ENCODE results near the gene MYOZ1. TPM values are rescaled to one million over a fixed set of nuclear protein-coding genes. Genes with fewer than 3 reads are reported as not detected.
"Not testable (repeated sequence)": the region's sequence is repeated elsewhere in the genome, so short reads cannot be mapped to it uniquely, and the experiment has no call there.

MYOZ1 gene
- 4.2 to 18.4 TPM (median 5.2 TPM) in 3 replicates for total RNA-seq
- long read RNA-seq, transcript MYOZ1-201 (6 exons, 1,541 nt), result major isoform, 5 of 7 reads
- long read RNA-seq, partial matches to known transcripts, result 1 of 7 reads
- long read RNA-seq, other reads (novel, unspliced or antisense), result 1 of 7 reads

- Mint-ChIP-seq H3K4me1 (ENCODE audit: low read depth) (peaks cover 27% of the 10 kb centered on the region), H3K27me3 (ENCODE audit: low read depth) (no peaks in the 10 kb centered on the region), H3K4me3 (ENCODE audit: unreplicated experiment) (peak within 1 kb of the TSS; percentile 55), H3K36me3 (ENCODE audit: low read depth) (no peaks in the 10 kb centered on the region), H3K27ac (ENCODE audit: unreplicated experiment) (peak within 1 kb of the TSS; percentile 79), H3K9me3 (ENCODE audit: low read depth) (no peaks in the 10 kb centered on the region)
- no peak for TF ChIP-seq CTCF (IDR thresholded peaks at IDR 0.05)
- no peak for DNase-seq (ENCODE audit: low spot score)
Observed at GRCh38 chr10:73641328-73642060, at the start of gene MYOZ1. Gene MYOZ1, minus strand, starts transcription at chr10:73641474. Its CDS starts 1,457 bp downstream, at chr10:73640017.

GRCh38 chr10:73690755-73691154 lies 49.5 kb upstream of the MYOZ1 start:
- H3K9me3 Mint-ChIP-seq (ENCODE audit: low read depth); H3K36me3 Mint-ChIP-seq (ENCODE audit: low read depth); H3K4me3 Mint-ChIP-seq (ENCODE audit: unreplicated experiment); H3K27me3 Mint-ChIP-seq (ENCODE audit: low read depth); DNase-seq (ENCODE audit: low spot score); H3K4me1 Mint-ChIP-seq (ENCODE audit: low read depth); H3K27ac Mint-ChIP-seq (ENCODE audit: unreplicated experiment): not testable (repeated sequence)

GRCh38 chr10:73689596-73689995 lies 48.3 kb upstream of the MYOZ1 start:
- not testable (repeated sequence) for H3K4me1 Mint-ChIP-seq (ENCODE audit: low read depth); DNase-seq (ENCODE audit: low spot score); H3K9me3 Mint-ChIP-seq (ENCODE audit: low read depth); H3K4me3 Mint-ChIP-seq (ENCODE audit: unreplicated experiment); H3K36me3 Mint-ChIP-seq (ENCODE audit: low read depth); H3K27ac Mint-ChIP-seq (ENCODE audit: unreplicated experiment); H3K27me3 Mint-ChIP-seq (ENCODE audit: low read depth)

- H3K4me1 Mint-ChIP-seq (ENCODE audit: low read depth); H3K27ac Mint-ChIP-seq (ENCODE audit: unreplicated experiment); H3K27me3 Mint-ChIP-seq (ENCODE audit: low read depth); H3K36me3 Mint-ChIP-seq (ENCODE audit: low read depth); DNase-seq (ENCODE audit: low spot score); H3K4me3 Mint-ChIP-seq (ENCODE audit: unreplicated experiment); H3K9me3 Mint-ChIP-seq (ENCODE audit: low read depth): not testable (repeated sequence)
Observed at GRCh38 chr10:73687641-73688040, 46.4 kb upstream of the MYOZ1 start.

GRCh38 chr10:73674546-73674945 lies 33.3 kb upstream of the MYOZ1 start:
- H3K36me3 Mint-ChIP-seq (ENCODE audit: low read depth); DNase-seq (ENCODE audit: low spot score); H3K9me3 Mint-ChIP-seq (ENCODE audit: low read depth); H3K27me3 Mint-ChIP-seq (ENCODE audit: low read depth); H3K4me3 Mint-ChIP-seq (ENCODE audit: unreplicated experiment); H3K4me1 Mint-ChIP-seq (ENCODE audit: low read depth); H3K27ac Mint-ChIP-seq (ENCODE audit: unreplicated experiment): not testable (repeated sequence)

GRCh38 chr10:73668378-73668777 lies 27.1 kb upstream of the MYOZ1 start:
- not testable (repeated sequence) for DNase-seq (ENCODE audit: low spot score); H3K4me3 Mint-ChIP-seq (ENCODE audit: unreplicated experiment); H3K9me3 Mint-ChIP-seq (ENCODE audit: low read depth); H3K27me3 Mint-ChIP-seq (ENCODE audit: low read depth); H3K27ac Mint-ChIP-seq (ENCODE audit: unreplicated experiment); H3K36me3 Mint-ChIP-seq (ENCODE audit: low read depth); H3K4me1 Mint-ChIP-seq (ENCODE audit: low read depth)

- not testable (repeated sequence) for H3K9me3 Mint-ChIP-seq (ENCODE audit: low read depth); DNase-seq (ENCODE audit: low spot score); H3K27ac Mint-ChIP-seq (ENCODE audit: unreplicated experiment); H3K4me3 Mint-ChIP-seq (ENCODE audit: unreplicated experiment); H3K36me3 Mint-ChIP-seq (ENCODE audit: low read depth); H3K27me3 Mint-ChIP-seq (ENCODE audit: low read depth)
- H3K4me1 Mint-ChIP-seq (ENCODE audit: low read depth), result peaks cover 10% of the 10 kb centered on the region
Observed at GRCh38 chr10:73666153-73666809, 25.0 kb upstream of the MYOZ1 start.

GRCh38 chr10:73665581-73665980 lies 24.3 kb upstream of the MYOZ1 start:
- H3K4me1 Mint-ChIP-seq (ENCODE audit: low read depth), result peaks cover 17% of the 10 kb centered on the region
- DNase-seq (ENCODE audit: low spot score); H3K4me3 Mint-ChIP-seq (ENCODE audit: unreplicated experiment); H3K27ac Mint-ChIP-seq (ENCODE audit: unreplicated experiment); H3K36me3 Mint-ChIP-seq (ENCODE audit: low read depth); H3K9me3 Mint-ChIP-seq (ENCODE audit: low read depth); H3K27me3 Mint-ChIP-seq (ENCODE audit: low read depth): not testable (repeated sequence)

- not testable (repeated sequence) for H3K27ac Mint-ChIP-seq (ENCODE audit: unreplicated experiment); H3K27me3 Mint-ChIP-seq (ENCODE audit: low read depth)
- peaks cover 21% of the 10 kb centered on the region for H3K4me1 Mint-ChIP-seq (ENCODE audit: low read depth)
Observed at GRCh38 chr10:73664156-73665040, 23.1 kb upstream of the MYOZ1 start.

GRCh38 chr10:73663621-73664020 lies 22.3 kb upstream of the MYOZ1 start:
- peaks cover 19% of the 10 kb centered on the region for H3K4me1 Mint-ChIP-seq (ENCODE audit: low read depth)
- H3K36me3 Mint-ChIP-seq (ENCODE audit: low read depth); H3K27me3 Mint-ChIP-seq (ENCODE audit: low read depth); DNase-seq (ENCODE audit: low spot score); H3K27ac Mint-ChIP-seq (ENCODE audit: unreplicated experiment); H3K9me3 Mint-ChIP-seq (ENCODE audit: low read depth); H3K4me3 Mint-ChIP-seq (ENCODE audit: unreplicated experiment): not testable (repeated sequence)

More at GRCh38 chr10:73664156-73665040, 23.1 kb upstream of the MYOZ1 start:
- not testable (repeated sequence) for H3K36me3 Mint-ChIP-seq (ENCODE audit: low read depth); H3K9me3 Mint-ChIP-seq (ENCODE audit: low read depth); DNase-seq (ENCODE audit: low spot score); H3K4me3 Mint-ChIP-seq (ENCODE audit: unreplicated experiment)

- H3K36me3 Mint-ChIP-seq (ENCODE audit: low read depth); H3K27me3 Mint-ChIP-seq (ENCODE audit: low read depth); DNase-seq (ENCODE audit: low spot score); H3K4me3 Mint-ChIP-seq (ENCODE audit: unreplicated experiment); H3K9me3 Mint-ChIP-seq (ENCODE audit: low read depth); H3K27ac Mint-ChIP-seq (ENCODE audit: unreplicated experiment): not testable (repeated sequence)
- peaks cover 18% of the 10 kb centered on the region for H3K4me1 Mint-ChIP-seq (ENCODE audit: low read depth)
Observed at GRCh38 chr10:73662705-73663104, 21.4 kb upstream of the MYOZ1 start.

Measured in chondrocyte (in vitro differentiated cells).